LHCN-M2 (cell line): ENCODE data around the gene BOD1L1. TPM values are rescaled to one million over a fixed set of nuclear protein-coding genes. Genes with fewer than 3 reads are reported as not detected.

Experiments used
- DNase-seq: peaks from one replicate; pipeline ENCODE4 v3.0.0-alpha.2; 2012; ENCODE audit warnings: low read depth
- polyA plus RNA-seq: library from polyadenylated mRNA; unstranded; fragments of >200 nt; gene quantifications from one replicate; pipeline ENCODE4 v1.2.1, GENCODE V29; 2012; ENCODE audit warnings: missing spikeins
- total RNA-seq: library from RNA; depleted of rRNA; stranded (reverse); fragments of >200 nt; gene quantifications from 2 replicates; pipeline ENCODE4 v1.2.3, GENCODE V29; 2014; rRNA removed

BOD1L1 gene
- 22.8 and 29.6 TPM in 2 replicates for total RNA-seq
- 7.5 TPM for polyA plus RNA-seq

- peak; percentile 89 for DNase-seq
Observed at GRCh38 chr4:13627606-13628311, at the start of gene BOD1L1. TSS of gene BOD1L1 (minus strand) at chr4:13627725. CDS start at chr4:13627587, 138 bp downstream.

- DNase-seq: no peak
Observed at GRCh38 chr4:13674971-13675370, 47.4 kb upstream of the BOD1L1 start.

GRCh38 chr4:13673167-13673566, 45.6 kb upstream of the BOD1L1 start:
- no peak for DNase-seq

GRCh38 chr4:13670456-13671160, 43.1 kb upstream of the BOD1L1 start:
- DNase-seq: no peak

- DNase-seq: peak; percentile 30
Observed at GRCh38 chr4:13665701-13666660, 38.5 kb upstream of the BOD1L1 start.

- no peak for DNase-seq
Observed at GRCh38 chr4:13659341-13660070, 32.0 kb upstream of the BOD1L1 start.

GRCh38 chr4:13656569-13657405, 29.3 kb upstream of the BOD1L1 start:
- peak; percentile 74 for DNase-seq

GRCh38 chr4:13654162-13654797, 26.8 kb upstream of the BOD1L1 start:
- peak; percentile 72 for DNase-seq

GRCh38 chr4:13653766-13654161, 26.2 kb upstream of the BOD1L1 start:
- no peak for DNase-seq

- no peak for DNase-seq
Observed at GRCh38 chr4:13647031-13647430, 19.5 kb upstream of the BOD1L1 start.

GRCh38 chr4:13645075-13645474, 17.6 kb upstream of the BOD1L1 start:
- no peak for DNase-seq

- peak; percentile 68 for DNase-seq
Observed at GRCh38 chr4:13642170-13642950, 14.8 kb upstream of the BOD1L1 start.

GRCh38 chr4:13641084-13641483, 13.6 kb upstream of the BOD1L1 start:
- DNase-seq: no peak

- DNase-seq: peak; percentile 77
Observed at GRCh38 chr4:13640149-13640940, 12.8 kb upstream of the BOD1L1 start.

- no peak for DNase-seq
Observed at GRCh38 chr4:13635286-13635799, 7.8 kb upstream of the BOD1L1 start.

- no peak for DNase-seq
Observed at GRCh38 chr4:13633671-13634070, 6.1 kb upstream of the BOD1L1 start.

- peak; percentile 8 for DNase-seq
Observed at GRCh38 chr4:13627178-13627605, 333 bp downstream of the BOD1L1 start.
